22Rv1 (cell line): ENCODE data around the gene PTPRQ.

Experiments
- ZFX ChIP-seq: fragments of 450-650 bp; IDR thresholded peaks from 2 replicates; pipeline ENCODE4 v1.6.1; 2017; ENCODE audit warnings: antibody characterized with exemption, borderline replicate concordance
- TF ChIP-seq, protein P1 (sequence below): fragments of 450-650 bp; IDR thresholded peaks from 2 replicates; pipeline ENCODE4 v1.5.1; 2017; ENCODE audit warnings: mild to moderate bottlenecking

DNA sequence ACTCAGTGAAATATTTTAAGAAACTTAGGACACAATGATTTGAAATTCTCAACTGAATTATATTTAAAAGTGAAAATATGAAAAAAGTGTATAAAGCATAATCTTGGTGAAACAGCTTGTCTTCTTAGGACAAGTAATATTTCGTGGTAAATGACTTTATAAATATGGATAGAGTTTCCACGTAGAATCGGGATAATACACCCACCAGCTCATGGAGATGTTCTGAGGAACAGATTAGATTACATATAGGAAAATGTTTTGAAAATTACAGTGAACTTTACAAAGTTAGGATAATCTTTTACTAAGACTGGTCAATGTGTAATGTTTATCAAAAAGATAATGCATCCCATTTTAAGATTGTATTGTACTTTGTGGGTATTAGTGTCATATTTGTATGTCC is 237.8 kb downstream of the PTPRQ start:
- TF ChIP-seq, protein P1, sequence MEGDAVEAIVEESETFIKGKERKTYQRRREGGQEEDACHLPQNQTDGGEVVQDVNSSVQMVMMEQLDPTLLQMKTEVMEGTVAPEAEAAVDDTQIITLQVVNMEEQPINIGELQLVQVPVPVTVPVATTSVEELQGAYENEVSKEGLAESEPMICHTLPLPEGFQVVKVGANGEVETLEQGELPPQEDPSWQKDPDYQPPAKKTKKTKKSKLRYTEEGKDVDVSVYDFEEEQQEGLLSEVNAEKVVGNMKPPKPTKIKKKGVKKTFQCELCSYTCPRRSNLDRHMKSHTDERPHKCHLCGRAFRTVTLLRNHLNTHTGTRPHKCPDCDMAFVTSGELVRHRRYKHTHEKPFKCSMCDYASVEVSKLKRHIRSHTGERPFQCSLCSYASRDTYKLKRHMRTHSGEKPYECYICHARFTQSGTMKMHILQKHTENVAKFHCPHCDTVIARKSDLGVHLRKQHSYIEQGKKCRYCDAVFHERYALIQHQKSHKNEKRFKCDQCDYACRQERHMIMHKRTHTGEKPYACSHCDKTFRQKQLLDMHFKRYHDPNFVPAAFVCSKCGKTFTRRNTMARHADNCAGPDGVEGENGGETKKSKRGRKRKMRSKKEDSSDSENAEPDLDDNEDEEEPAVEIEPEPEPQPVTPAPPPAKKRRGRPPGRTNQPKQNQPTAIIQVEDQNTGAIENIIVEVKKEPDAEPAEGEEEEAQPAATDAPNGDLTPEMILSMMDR: no peak
- TF ChIP-seq ZFX: no peak
